ENCODE results near the gene MAN1A1.

The MAN1A1 gene

DNA sequence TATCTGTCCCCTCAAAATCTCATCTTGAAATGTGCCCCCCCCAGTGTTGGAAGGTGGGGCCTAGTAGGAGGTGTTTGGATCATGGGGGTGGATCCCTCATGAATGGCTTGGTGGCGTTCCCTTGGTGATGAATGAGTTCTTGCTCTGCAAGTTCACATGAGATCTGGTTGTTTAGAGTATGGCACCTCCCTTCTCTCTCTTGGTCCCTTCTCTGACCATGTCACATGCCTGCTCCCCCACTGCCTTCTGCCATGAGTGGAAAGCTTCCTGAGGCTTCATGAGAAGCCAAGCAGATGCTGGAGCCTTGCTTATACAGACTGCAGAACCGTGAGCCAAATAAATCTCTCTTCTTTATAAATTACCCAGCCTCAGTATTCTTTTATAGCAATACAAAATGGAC, 70.9 kb downstream of the MAN1A1 start:
- Histone ChIP-seq H3K36me3 (ENCODE audit: insufficient read depth, low read length) (no peaks in the 10 kb centered on the region), H2AFZ (ENCODE audit: low read depth, low read length) (no peak overlapping the region), H3K9me3 (ENCODE audit: low read length) (no peaks in the 10 kb centered on the region), H3K27me3 (ENCODE audit: insufficient read depth, low read length) (no peaks in the 10 kb centered on the region), H3K4me3 (ENCODE audit: low read length) (no peak overlapping the region), H3K4me1 (ENCODE audit: insufficient read depth, low read length) (peaks cover 3% of the 10 kb centered on the region)

DNA sequence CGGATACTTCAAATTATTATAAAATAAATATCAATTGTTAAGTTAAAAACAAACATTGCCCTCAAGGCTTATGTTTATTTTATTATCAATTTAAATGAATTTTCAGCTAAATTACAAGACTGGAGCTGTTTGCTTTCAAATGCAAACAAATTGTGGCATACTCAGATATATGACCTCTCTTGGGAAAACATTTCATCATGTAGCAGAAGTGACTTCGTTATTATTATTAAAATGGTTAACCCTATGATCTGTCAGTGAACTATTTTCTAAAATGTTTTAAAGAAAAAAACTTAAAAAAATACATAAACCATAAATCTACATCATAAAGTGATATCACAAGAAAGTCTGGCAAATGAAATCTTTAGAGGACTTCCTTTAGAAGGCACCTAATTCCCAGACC, 72.5 kb downstream of the MAN1A1 start:
- H2AFZ ChIP-seq (ENCODE audit: low read depth, low read length): no peak overlapping the region
- peaks cover 3% of the 10 kb centered on the region for H3K4me1 ChIP-seq (ENCODE audit: insufficient read depth, low read length)
- H3K36me3 ChIP-seq (ENCODE audit: insufficient read depth, low read length): no peaks in the 10 kb centered on the region
- H3K4me3 ChIP-seq (ENCODE audit: low read length): no peak overlapping the region
- H3K9me3 ChIP-seq (ENCODE audit: low read length): no peaks in the 10 kb centered on the region
- no peaks in the 10 kb centered on the region for H3K27me3 ChIP-seq (ENCODE audit: insufficient read depth, low read length)

DNA sequence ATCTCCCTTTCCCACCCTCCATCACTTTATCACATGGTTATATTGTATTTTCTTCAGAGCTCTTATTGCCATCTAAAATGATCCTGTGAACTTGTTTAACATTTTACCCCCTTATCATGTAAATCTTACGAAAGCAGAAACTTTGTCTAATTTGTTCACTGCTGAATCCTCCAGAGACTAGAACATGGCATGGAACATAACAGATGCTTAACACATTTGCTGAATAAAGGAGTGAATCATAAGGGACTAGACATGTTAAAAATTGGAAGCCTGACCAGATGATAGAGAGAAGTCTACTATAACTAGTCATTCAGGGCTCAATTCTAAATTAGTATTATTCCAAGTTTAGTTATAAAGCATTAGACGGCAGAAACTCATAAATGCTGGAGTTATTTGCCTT, 73.3 kb downstream of the MAN1A1 start:
- H3K36me3 ChIP-seq (ENCODE audit: insufficient read depth, low read length): no peaks in the 10 kb centered on the region
- peaks cover 3% of the 10 kb centered on the region for H3K4me1 ChIP-seq (ENCODE audit: insufficient read depth, low read length)
- no peaks in the 10 kb centered on the region for H3K27me3 ChIP-seq (ENCODE audit: insufficient read depth, low read length)
- H2AFZ ChIP-seq (ENCODE audit: low read depth, low read length): no peak overlapping the region
- H3K4me3 ChIP-seq (ENCODE audit: low read length): no peak overlapping the region
- H3K9me3 ChIP-seq (ENCODE audit: low read length): no peaks in the 10 kb centered on the region

DNA sequence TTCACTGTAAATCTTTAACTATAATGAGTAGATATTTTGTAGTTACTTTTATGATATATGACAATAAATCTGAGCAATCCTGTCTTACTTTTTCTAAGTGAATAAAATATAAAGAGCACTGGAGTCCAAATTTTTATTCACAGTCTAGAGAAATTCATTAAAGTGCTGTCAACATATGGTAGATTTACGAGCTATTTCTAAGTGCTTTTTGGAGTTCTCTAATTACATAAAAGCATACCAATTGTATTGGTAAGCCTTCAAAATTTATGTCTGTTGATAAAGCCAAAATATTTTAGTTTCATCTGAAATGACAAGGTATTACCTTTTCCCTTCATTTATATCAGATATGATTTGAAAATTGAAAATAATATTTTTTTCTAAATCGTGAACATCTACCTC, 75.4 kb downstream of the MAN1A1 start:
- no peak overlapping the region for H3K4me3 ChIP-seq (ENCODE audit: low read length)
- H2AFZ ChIP-seq (ENCODE audit: low read depth, low read length): no peak overlapping the region
- H3K27me3 ChIP-seq (ENCODE audit: insufficient read depth, low read length): no peaks in the 10 kb centered on the region
- H3K9me3 ChIP-seq (ENCODE audit: low read length): peaks cover 3% of the 10 kb centered on the region
- H3K4me1 ChIP-seq (ENCODE audit: insufficient read depth, low read length): peaks cover 3% of the 10 kb centered on the region
- H3K36me3 ChIP-seq (ENCODE audit: insufficient read depth, low read length): no peaks in the 10 kb centered on the region

DNA sequence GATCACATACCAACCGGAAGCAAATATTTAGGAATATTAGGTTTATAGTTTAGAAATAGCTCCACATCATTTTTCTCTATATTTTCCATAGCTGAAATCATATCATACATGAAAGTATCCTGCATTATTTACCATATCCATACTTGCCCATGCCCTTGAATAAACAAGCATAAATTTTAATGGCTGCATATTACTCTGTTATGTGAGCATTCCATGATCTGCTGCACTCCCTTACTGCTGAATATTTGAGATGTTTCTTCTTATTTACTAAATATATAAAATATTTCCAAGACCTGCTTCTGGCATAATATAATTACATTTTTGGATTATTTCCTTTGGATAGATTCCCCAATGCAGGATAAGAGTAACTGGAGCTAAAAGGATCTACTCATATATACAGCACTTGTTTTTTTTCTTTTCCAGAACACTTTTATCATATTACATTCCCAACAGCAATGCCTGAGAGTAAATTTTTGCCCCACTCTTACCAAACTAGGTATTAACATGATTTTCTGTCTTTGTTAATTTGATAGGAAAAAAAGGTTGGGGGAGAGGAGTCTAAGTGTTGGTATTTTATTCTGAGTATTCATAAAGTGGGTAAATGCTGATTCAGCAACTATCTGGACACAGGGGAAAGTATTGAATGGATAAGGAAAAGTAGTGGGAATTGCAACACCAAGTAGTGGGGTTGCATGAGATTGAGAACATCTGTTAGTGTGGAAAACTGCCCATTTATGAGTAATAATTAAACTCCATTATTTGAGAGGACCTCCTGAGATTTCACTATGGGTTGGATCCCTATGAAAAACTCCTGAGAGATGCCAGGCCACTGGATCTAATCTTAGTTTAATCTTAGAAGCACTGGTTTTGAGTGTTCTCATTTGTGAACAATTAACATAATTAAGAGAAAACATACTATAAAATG, 76.0 kb downstream of the MAN1A1 start:
- no peak overlapping the region for H3K4me3 ChIP-seq (ENCODE audit: low read length)
- no peak overlapping the region for H2AFZ ChIP-seq (ENCODE audit: low read depth, low read length)
- H3K36me3 ChIP-seq (ENCODE audit: insufficient read depth, low read length): no peaks in the 10 kb centered on the region
- H3K27me3 ChIP-seq (ENCODE audit: insufficient read depth, low read length): no peaks in the 10 kb centered on the region
- H3K9me3 ChIP-seq (ENCODE audit: low read length): peaks cover 3% of the 10 kb centered on the region
- H3K4me1 ChIP-seq (ENCODE audit: insufficient read depth, low read length): peaks cover under 1% of the 10 kb centered on the region

DNA sequence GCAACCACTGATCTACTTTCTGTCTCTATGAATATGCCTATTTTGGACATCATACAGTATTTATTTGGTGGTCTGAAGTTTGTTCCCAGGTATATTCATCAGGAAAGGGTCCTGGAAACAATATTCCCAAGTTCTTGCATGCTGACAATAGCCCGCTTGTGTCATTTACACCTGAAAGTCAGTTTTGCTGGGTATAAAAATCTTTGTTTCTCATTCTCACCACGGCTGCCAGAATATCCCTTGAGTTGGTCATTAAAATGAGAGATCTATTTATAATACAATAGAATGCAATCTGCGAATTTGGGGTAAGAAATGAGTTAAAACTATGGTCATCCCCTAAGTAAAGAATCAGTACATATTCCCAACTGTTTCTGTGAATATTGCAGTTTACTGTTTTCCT, 79.0 kb downstream of the MAN1A1 start:
- no peaks in the 10 kb centered on the region for H3K27me3 ChIP-seq (ENCODE audit: insufficient read depth, low read length)
- H3K36me3 ChIP-seq (ENCODE audit: insufficient read depth, low read length): no peaks in the 10 kb centered on the region
- no peaks in the 10 kb centered on the region for H3K4me1 ChIP-seq (ENCODE audit: insufficient read depth, low read length)
- H3K9me3 ChIP-seq (ENCODE audit: low read length): peaks cover 3% of the 10 kb centered on the region
- no peak overlapping the region for H3K4me3 ChIP-seq (ENCODE audit: low read length)
- H2AFZ ChIP-seq (ENCODE audit: low read depth, low read length): no peak overlapping the region

DNA sequence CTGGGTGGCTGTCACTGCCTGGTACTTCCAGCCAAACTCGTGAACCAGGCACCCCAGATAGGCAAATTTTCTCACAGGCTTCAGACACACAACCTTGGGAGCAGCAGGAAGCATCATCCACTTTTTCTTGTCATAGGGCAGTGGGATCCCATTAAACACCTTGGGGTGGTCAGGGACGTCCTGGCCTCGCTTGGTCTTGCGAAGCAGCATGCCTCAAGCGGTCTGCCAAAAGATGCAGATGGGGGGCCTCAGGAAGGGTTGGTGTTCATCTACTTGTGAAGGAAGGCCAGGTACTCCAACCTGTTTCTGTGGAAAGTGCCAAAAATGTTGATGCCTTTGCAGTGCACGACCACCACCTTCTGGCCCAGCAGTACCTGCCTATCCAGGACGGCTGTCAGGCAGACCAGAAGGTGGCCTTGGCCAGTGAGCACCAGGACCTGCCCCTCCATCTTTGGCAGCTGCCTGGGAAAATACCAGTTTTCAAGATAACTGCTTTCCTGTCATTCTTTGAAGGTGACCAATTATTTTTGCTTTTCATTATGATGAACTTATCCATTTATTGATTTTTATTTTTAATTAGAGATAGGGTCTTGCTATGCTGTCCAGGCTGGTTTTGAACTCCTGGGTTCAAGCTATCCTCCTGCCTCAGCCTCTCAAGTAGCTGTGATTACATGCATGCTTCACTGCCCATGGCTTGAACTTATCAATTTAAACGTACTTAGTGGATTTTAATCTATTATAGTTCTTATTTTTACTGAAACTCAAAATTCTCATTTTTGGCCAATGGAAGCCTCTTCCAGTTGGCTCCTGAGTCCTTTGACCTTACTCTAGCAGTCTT, 80.1 kb downstream of the MAN1A1 start:
- Histone ChIP-seq H3K4me3 (ENCODE audit: low read length) (no peak overlapping the region), H3K4me1 (ENCODE audit: insufficient read depth, low read length) (no peaks in the 10 kb centered on the region), H3K27me3 (ENCODE audit: insufficient read depth, low read length) (no peaks in the 10 kb centered on the region), H3K9me3 (ENCODE audit: low read length) (peaks cover 3% of the 10 kb centered on the region), H3K36me3 (ENCODE audit: insufficient read depth, low read length) (no peaks in the 10 kb centered on the region), H2AFZ (ENCODE audit: low read depth, low read length) (no peak overlapping the region)

DNA sequence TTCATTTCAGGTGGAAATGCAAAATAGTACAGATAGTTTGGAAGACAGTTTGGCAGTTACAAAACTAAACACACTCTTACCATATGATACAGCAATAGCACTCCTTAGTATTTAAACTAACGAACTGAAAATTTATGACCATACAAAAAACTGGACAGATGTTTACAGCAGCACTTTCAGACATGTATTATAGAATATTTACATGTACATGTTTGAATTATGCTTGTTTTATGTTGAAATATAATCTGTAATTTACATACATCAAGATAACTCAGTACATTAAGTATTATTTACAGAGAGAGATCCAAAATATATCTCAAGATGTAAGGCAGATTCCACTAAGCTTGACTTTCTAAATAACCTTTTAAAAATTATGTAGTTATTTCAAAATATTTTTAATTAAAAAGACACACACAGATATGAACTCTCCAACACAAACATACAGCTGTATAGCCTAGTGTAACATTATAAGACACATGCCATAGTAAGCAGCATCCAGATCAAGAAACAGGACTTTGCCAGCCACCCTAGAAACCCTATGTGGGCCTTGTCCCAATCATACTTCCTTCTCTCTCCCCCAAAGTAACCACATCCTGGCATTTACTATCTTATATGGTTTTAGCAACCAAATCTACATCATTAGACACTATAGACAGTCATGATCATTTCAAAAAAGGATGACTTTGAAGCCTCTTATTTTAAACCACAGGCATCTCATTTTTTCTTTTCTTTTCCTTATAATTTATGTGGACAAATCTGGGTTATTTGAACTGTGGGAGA, 82.2 kb downstream of the MAN1A1 start:
- H3K9me3 ChIP-seq (ENCODE audit: low read length): peaks cover 3% of the 10 kb centered on the region
- no peak overlapping the region for H3K4me3 ChIP-seq (ENCODE audit: low read length)
- H2AFZ ChIP-seq (ENCODE audit: low read depth, low read length): no peak overlapping the region
- no peaks in the 10 kb centered on the region for H3K27me3 ChIP-seq (ENCODE audit: insufficient read depth, low read length)
- H3K4me1 ChIP-seq (ENCODE audit: insufficient read depth, low read length): no peaks in the 10 kb centered on the region
- H3K36me3 ChIP-seq (ENCODE audit: insufficient read depth, low read length): no peaks in the 10 kb centered on the region

DNA sequence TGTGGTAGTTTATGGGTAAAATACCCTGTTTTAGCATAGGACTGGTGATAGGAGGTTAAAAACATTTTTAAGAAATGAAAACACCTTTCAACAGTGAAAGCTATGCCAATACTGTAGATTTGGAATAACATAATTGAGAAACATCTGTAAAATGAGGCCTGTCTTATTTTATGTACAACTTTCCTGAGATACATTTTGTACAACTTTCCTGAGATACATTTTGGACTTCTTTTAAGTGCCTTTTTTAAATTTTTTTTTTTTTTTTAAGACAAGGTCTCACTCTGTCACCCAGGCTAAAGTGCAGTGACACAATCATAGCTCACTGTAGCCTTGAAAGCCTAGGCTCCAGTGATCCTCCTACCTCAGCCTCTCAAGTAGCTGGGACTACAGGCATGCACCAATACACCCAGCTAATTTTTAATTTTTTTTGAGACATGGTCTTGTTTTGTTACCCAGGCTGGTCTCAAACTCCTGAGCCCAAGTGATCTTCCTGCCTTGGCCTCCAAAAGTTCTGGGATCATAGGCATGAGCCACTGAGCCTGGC, 84.6 kb downstream of the MAN1A1 start:
- Histone ChIP-seq H3K9me3 (ENCODE audit: low read length) (no peaks in the 10 kb centered on the region), H3K27me3 (ENCODE audit: insufficient read depth, low read length) (no peaks in the 10 kb centered on the region), H3K4me3 (ENCODE audit: low read length) (no peak overlapping the region), H2AFZ (ENCODE audit: low read depth, low read length) (no peak overlapping the region), H3K36me3 (ENCODE audit: insufficient read depth, low read length) (no peaks in the 10 kb centered on the region), H3K4me1 (ENCODE audit: insufficient read depth, low read length) (no peaks in the 10 kb centered on the region)

DNA sequence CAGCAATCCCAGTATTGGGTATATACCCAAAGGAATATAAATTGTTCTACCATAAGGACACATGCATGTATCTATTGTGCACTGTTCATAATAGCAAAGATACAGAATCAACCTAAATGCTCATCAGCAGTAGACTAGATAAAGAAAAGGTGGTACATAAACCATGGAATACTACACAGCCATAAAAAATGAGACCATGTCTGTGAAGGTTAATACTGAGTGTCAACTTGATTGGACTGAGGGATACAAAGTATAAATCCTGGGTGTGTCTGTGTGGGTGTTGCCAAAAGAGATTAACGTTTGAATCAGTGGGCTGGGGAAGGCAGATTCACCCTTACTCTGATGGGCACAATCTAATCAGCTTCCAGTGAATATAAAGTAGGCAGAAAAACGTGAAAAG, 86.9 kb downstream of the MAN1A1 start:
- Histone ChIP-seq H3K4me1 (ENCODE audit: insufficient read depth, low read length) (no peaks in the 10 kb centered on the region), H3K9me3 (ENCODE audit: low read length) (no peaks in the 10 kb centered on the region), H2AFZ (ENCODE audit: low read depth, low read length) (no peak overlapping the region), H3K27me3 (ENCODE audit: insufficient read depth, low read length) (no peaks in the 10 kb centered on the region), H3K4me3 (ENCODE audit: low read length) (no peak overlapping the region), H3K36me3 (ENCODE audit: insufficient read depth, low read length) (no peaks in the 10 kb centered on the region)

DNA sequence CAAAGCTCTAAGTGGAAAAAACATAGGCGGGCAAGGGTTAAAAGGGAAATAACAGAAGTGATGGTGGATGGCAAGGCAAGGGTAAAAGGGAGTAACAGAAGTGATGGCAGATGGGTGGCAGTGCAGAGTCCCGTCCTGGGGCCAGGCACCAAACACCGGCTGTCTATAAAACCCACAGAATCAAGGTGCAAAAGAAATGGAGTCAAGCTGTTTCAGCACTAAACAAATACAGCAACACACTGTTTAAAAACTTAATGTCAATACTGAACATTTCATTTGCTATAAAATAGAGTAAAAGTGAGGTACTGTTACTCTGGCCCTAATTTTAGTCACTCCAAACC, 87.6 kb downstream of the MAN1A1 start:
- no peak overlapping the region for H3K4me3 ChIP-seq (ENCODE audit: low read length)
- H3K4me1 ChIP-seq (ENCODE audit: insufficient read depth, low read length): no peaks in the 10 kb centered on the region
- no peaks in the 10 kb centered on the region for H3K27me3 ChIP-seq (ENCODE audit: insufficient read depth, low read length)
- H2AFZ ChIP-seq (ENCODE audit: low read depth, low read length): no peak overlapping the region
- no peaks in the 10 kb centered on the region for H3K36me3 ChIP-seq (ENCODE audit: insufficient read depth, low read length)
- no peaks in the 10 kb centered on the region for H3K9me3 ChIP-seq (ENCODE audit: low read length)

DNA sequence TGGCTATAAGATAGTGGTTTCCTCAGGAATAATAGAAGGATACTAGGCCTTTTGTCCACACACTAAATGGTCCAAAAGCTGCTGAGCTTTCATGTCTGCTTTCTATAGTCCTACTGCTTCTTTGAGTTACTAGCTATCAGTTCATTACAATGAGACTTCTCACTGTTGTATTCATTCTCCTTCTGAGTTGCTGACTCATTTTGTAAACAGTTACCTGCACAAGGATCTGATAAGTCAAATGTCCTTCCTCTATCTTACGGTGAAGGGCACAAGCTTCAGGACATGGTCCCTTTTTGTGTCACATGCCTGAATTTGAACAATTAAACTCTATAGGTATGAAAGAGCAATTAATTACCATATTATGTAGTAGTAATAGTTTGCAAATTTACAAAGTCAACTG, 90.5 kb downstream of the MAN1A1 start:
- Histone ChIP-seq H2AFZ (ENCODE audit: low read depth, low read length) (no peak overlapping the region), H3K9me3 (ENCODE audit: low read length) (no peaks in the 10 kb centered on the region), H3K36me3 (ENCODE audit: insufficient read depth, low read length) (no peaks in the 10 kb centered on the region), H3K4me3 (ENCODE audit: low read length) (no peak overlapping the region), H3K4me1 (ENCODE audit: insufficient read depth, low read length) (no peaks in the 10 kb centered on the region), H3K27me3 (ENCODE audit: insufficient read depth, low read length) (no peaks in the 10 kb centered on the region)

DNA sequence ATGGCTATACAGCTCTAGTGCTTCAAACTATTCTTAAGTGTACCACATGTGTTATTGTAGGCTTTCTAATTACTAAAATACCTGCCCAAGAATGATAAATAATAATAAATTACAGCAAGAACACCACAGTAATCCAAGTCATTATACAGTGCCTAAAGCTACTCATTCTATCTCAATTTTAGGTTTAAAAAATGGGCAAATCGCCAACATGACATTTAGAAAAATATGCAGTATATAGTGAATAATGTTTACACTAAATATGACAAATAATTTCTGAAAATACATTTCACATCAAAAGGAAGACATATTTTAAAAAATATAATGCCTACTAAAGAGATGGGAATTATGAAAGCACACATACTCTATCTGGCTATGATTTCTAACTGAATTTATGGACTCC, 91.8 kb downstream of the MAN1A1 start:
- Histone ChIP-seq H3K36me3 (ENCODE audit: insufficient read depth, low read length) (no peaks in the 10 kb centered on the region), H2AFZ (ENCODE audit: low read depth, low read length) (no peak overlapping the region), H3K4me1 (ENCODE audit: insufficient read depth, low read length) (no peaks in the 10 kb centered on the region), H3K27me3 (ENCODE audit: insufficient read depth, low read length) (no peaks in the 10 kb centered on the region), H3K9me3 (ENCODE audit: low read length) (no peaks in the 10 kb centered on the region), H3K4me3 (ENCODE audit: low read length) (no peak overlapping the region)

Data from neuron (in vitro differentiated cells).